ENCODE results near the gene FBXL17. TPM values are rescaled to one million over a fixed set of nuclear protein-coding genes. Genes with fewer than 3 reads are reported as not detected.

Gene FBXL17
- polyA plus RNA-seq, 1 experiment, result 5.3 TPM

DNA sequence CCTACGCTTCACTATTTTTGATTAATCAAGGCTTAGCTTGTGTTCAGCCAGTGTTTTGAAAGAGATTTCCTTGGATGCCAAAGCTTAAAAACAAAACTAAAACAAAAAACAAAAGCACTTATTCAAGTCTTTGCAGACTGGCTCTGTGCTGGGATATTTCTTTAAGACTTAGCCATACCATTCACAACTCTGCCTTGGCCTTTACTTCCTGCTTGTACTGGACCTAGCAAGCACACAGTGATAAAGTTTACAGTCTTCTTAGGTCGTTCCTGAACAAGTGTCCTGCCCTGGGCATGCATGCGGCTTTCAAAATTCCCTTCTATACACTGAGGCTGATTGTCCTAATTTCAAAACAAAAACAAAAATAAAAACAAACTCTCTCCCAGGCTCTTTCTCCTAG lies 20.7 kb downstream of the FBXL17 start:
- ChIA-PET CTCF (interaction anchor here (1.0 kb wide), 1 partner anchor 62 kb away, joined by 3 read pairs; no protein-coding TSS in a partner anchor), POLR2A (no interaction called here)
- no peak for TF ChIP-seq CTCF (IDR thresholded peaks at IDR 0.05; ENCODE audit: insufficient read depth, low read depth, low read length)
- Histone ChIP-seq H3K36me3 (ENCODE audit: control insufficient read depth, insufficient read depth, low read length) (no peaks in the 10 kb centered on the region), H3K4me3 (ENCODE audit: low read depth, low read length) (no peak overlapping the region), H3K27me3 (ENCODE audit: control insufficient read depth, insufficient read depth, low read length) (no peaks in the 10 kb centered on the region)
- no peak for DNase-seq (ENCODE audit: low read depth)

DNA sequence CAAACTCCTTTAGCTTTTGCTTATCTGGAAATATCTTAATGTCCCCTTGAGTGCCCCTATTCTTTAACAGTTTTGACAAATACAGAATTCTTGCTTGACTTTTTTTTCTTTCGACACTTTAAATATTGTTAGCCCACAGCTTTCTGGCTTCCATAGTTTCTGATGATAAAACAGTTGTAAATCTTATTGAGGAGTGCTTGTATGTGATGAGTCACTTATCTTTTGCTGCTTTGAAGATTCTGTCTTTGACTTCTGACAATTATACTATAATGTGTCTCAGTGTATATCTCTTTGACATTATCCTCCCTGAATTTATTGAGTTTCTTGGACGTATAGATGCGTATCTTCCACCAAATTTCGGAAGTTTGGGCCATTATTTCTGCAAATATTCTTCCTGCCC lies 21.6 kb downstream of the FBXL17 start:
- no peak for DNase-seq (ENCODE audit: low read depth)
- ChIA-PET POLR2A (no interaction called here), CTCF (interaction anchor here (1.1 kb wide), 1 partner anchor 47 kb away, joined by 3 read pairs; no protein-coding TSS in a partner anchor)
- TF ChIP-seq CTCF (IDR thresholded peaks at IDR 0.05; ENCODE audit: insufficient read depth, low read depth, low read length), result no peak
- Histone ChIP-seq H3K4me3 (ENCODE audit: low read depth, low read length) (no peak overlapping the region), H3K36me3 (ENCODE audit: control insufficient read depth, insufficient read depth, low read length) (no peaks in the 10 kb centered on the region), H3K27me3 (ENCODE audit: control insufficient read depth, insufficient read depth, low read length) (no peaks in the 10 kb centered on the region)

DNA sequence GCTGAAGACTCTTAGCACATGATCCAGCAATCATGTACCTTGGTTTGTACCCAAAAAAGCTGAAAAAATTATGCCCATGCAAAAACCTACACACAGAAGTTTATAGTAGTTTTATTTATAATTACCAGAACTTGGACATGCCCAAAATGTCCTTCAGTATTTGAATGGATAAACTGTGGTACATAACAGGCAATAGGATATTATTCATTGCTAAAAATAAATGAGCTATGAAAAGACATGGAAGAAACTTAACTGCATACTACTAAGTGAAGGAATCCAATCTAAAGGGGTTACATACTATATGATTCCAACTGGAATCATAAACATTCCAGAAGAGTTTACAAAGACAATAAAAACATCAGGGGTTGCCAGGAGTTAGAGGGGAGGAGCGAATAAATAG lies 25.6 kb downstream of the FBXL17 start:
- ChIA-PET CTCF (interaction anchor here (1.3 kb wide), 1 partner anchor 12 kb away, joined by 3 read pairs; no protein-coding TSS in a partner anchor), POLR2A (no interaction called here)
- H3K27me3 ChIP-seq (ENCODE audit: control insufficient read depth, insufficient read depth, low read length), result no peaks in the 10 kb centered on the region
- DNase-seq (ENCODE audit: low read depth), result no peak
- no peak for TF ChIP-seq CTCF (IDR thresholded peaks at IDR 0.05; ENCODE audit: insufficient read depth, low read depth, low read length)
- H3K36me3 ChIP-seq (ENCODE audit: control insufficient read depth, insufficient read depth, low read length), result no peaks in the 10 kb centered on the region
- no peak overlapping the region for H3K4me3 ChIP-seq (ENCODE audit: low read depth, low read length)

- Histone ChIP-seq H3K36me3 (ENCODE audit: control insufficient read depth, insufficient read depth, low read length) (no peaks in the 10 kb centered on the region), H3K4me3 (ENCODE audit: low read depth, low read length) (no peak overlapping the region), H3K27me3 (ENCODE audit: control insufficient read depth, insufficient read depth, low read length) (no peaks in the 10 kb centered on the region)
- POLR2A ChIA-PET, result no interaction called here
- CTCF ChIA-PET, result interaction anchor here (1.0 kb wide), 1 partner anchor 11 kb away, joined by 3 read pairs; no protein-coding TSS in a partner anchor
- TF ChIP-seq CTCF (IDR thresholded peaks at IDR 0.05; ENCODE audit: insufficient read depth, low read depth, low read length), result no peak
- DNase-seq (ENCODE audit: low read depth), result no peak
These were observed 28.8 kb downstream of the FBXL17 start for GRCh38 chr5:108353087-108353486.

- no peaks in the 10 kb centered on the region for H3K27me3 ChIP-seq (ENCODE audit: control insufficient read depth, insufficient read depth, low read length)
- ChIA-PET POLR2A (interaction anchor here (0.6 kb wide), 1 partner anchor 236 kb away, joined by 3 read pairs; no protein-coding TSS in a partner anchor), CTCF (interaction anchor here (0.5 to 4.8 kb wide), 9 partner anchors 9 to 163 kb away, joined by 3 to 60 read pairs (median 4); no protein-coding TSS in a partner anchor)
- H3K36me3 ChIP-seq (ENCODE audit: control insufficient read depth, insufficient read depth, low read length), result no peaks in the 10 kb centered on the region
- TF ChIP-seq CTCF (IDR thresholded peaks at IDR 0.05; ENCODE audit: insufficient read depth, low read depth, low read length), result peak; percentile 24; the same call in 1 of the 2 replicates
- H3K4me3 ChIP-seq (ENCODE audit: low read depth, low read length), result no peak overlapping the region
- no peak for DNase-seq (ENCODE audit: low read depth)
These were observed 36.2 kb downstream of the FBXL17 start for GRCh38 chr5:108345541-108346171.
